ENCODE results near the gene MYO1B. TPM values are rescaled to one million over a fixed set of nuclear protein-coding genes. Genes with fewer than 3 reads are reported as not detected.

Gene MYO1B
- total RNA-seq, 1 donor from 2014 or later: 2.5 TPM

- Mint-ChIP-seq H3K27me3 (no peaks in the 10 kb centered on the region), H3K4me1 (no peaks in the 10 kb centered on the region), H3K9me3 (no peaks in the 10 kb centered on the region), H3K36me3 (ENCODE audit: low read depth) (no peaks in the 10 kb centered on the region), H3K27ac (no peak overlapping the region), H3K4me3 (no peak overlapping the region)
- ATAC-seq (ENCODE audit: low read depth) (no peak), DNase-seq (no peak)
- POLR2A ChIA-PET: no interaction called here
- CTCF ChIA-PET: no interaction called here
- TF ChIP-seq CTCF (IDR thresholded peaks at IDR 0.05): no peak
- intact Hi-C loops (cut with micrococcal nuclease): no loop called here
Observed at GRCh38 chr2:191343796-191344338, 98.7 kb downstream of the MYO1B start.

GRCh38 chr2:191345788-191346187, 100.6 kb downstream of the MYO1B start:
- ATAC-seq (ENCODE audit: low read depth) (no peak), DNase-seq (no peak)
- Mint-ChIP-seq H3K27ac (no peak overlapping the region), H3K4me3 (no peak overlapping the region), H3K36me3 (ENCODE audit: low read depth) (no peaks in the 10 kb centered on the region), H3K9me3 (no peaks in the 10 kb centered on the region), H3K4me1 (no peaks in the 10 kb centered on the region), H3K27me3 (no peaks in the 10 kb centered on the region)
- intact Hi-C loops (cut with micrococcal nuclease): no loop called here
- ChIA-PET POLR2A (no interaction called here), CTCF (no interaction called here)
- no peak for TF ChIP-seq CTCF (IDR thresholded peaks at IDR 0.05)

GRCh38 chr2:191347154-191347553, 102.0 kb downstream of the MYO1B start:
- Mint-ChIP-seq H3K4me3 (no peak overlapping the region), H3K9me3 (no peaks in the 10 kb centered on the region), H3K27me3 (no peaks in the 10 kb centered on the region), H3K4me1 (no peaks in the 10 kb centered on the region), H3K27ac (no peak overlapping the region), H3K36me3 (ENCODE audit: low read depth) (no peaks in the 10 kb centered on the region)
- POLR2A ChIA-PET: no interaction called here
- no peak for TF ChIP-seq CTCF (IDR thresholded peaks at IDR 0.05)
- CTCF ChIA-PET: no interaction called here
- DNase-seq: no peak
- intact Hi-C loops (cut with micrococcal nuclease): no loop called here
- no peak for ATAC-seq (ENCODE audit: low read depth)

GRCh38 chr2:191347881-191348280, 102.7 kb downstream of the MYO1B start:
- ATAC-seq (ENCODE audit: low read depth) (no peak), DNase-seq (no peak)
- no peak overlapping the region for H3K4me3 Mint-ChIP-seq
- no peaks in the 10 kb centered on the region for H3K4me1 Mint-ChIP-seq
- ChIA-PET CTCF (no interaction called here), POLR2A (no interaction called here)
- intact Hi-C loops (cut with micrococcal nuclease): no loop called here
- no peaks in the 10 kb centered on the region for H3K9me3 Mint-ChIP-seq
- no peaks in the 10 kb centered on the region for H3K27me3 Mint-ChIP-seq
- TF ChIP-seq CTCF (IDR thresholded peaks at IDR 0.05): no peak
- H3K36me3 Mint-ChIP-seq (ENCODE audit: low read depth): no peaks in the 10 kb centered on the region
- H3K27ac Mint-ChIP-seq: no peak overlapping the region

GRCh38 chr2:191349990-191350389, 104.8 kb downstream of the MYO1B start:
- Mint-ChIP-seq H3K4me3 (no peak overlapping the region), H3K9me3 (no peaks in the 10 kb centered on the region), H3K27ac (no peak overlapping the region), H3K36me3 (ENCODE audit: low read depth) (no peaks in the 10 kb centered on the region), H3K4me1 (no peaks in the 10 kb centered on the region), H3K27me3 (no peaks in the 10 kb centered on the region)
- ATAC-seq (ENCODE audit: low read depth) (no peak), DNase-seq (no peak)
- intact Hi-C loops (cut with micrococcal nuclease): no loop called here
- POLR2A ChIA-PET: no interaction called here
- CTCF ChIA-PET: interaction anchor here (1.4 kb wide), 1 partner anchor 133 kb away, joined by 4 read pairs; no protein-coding TSS in a partner anchor
- TF ChIP-seq CTCF (IDR thresholded peaks at IDR 0.05): no peak
